Measurements from ENCODE around the gene CELF5. TPM values are rescaled to one million over a fixed set of nuclear protein-coding genes. Genes with fewer than 3 reads are reported as not detected.
A peak's percentile ranks its signal among the peaks of the same experiment; 100 is the strongest.

CELF5 gene
- total and polyA plus RNA-seq, 9 of the 15 experiments (the other 6 are each of a cell fraction or from before 2014, with no cell fraction given): 0.01 to 0.56 (median 0.22) TPM

GRCh38 chr19:3183721-3184641 is 40.5 kb upstream of the CELF5 start (continued):
- peak; percentile 75 for TF ChIP-seq ESRRA (IDR thresholded peaks at IDR 0.05; ENCODE audit: borderline replicate concordance, low read depth)
- TF ChIP-seq ZBTB49 (CRISPR knock-in tag; IDR thresholded peaks at IDR 0.05; ENCODE audit: borderline replicate concordance): no peak
- TF ChIP-seq, protein P1, sequence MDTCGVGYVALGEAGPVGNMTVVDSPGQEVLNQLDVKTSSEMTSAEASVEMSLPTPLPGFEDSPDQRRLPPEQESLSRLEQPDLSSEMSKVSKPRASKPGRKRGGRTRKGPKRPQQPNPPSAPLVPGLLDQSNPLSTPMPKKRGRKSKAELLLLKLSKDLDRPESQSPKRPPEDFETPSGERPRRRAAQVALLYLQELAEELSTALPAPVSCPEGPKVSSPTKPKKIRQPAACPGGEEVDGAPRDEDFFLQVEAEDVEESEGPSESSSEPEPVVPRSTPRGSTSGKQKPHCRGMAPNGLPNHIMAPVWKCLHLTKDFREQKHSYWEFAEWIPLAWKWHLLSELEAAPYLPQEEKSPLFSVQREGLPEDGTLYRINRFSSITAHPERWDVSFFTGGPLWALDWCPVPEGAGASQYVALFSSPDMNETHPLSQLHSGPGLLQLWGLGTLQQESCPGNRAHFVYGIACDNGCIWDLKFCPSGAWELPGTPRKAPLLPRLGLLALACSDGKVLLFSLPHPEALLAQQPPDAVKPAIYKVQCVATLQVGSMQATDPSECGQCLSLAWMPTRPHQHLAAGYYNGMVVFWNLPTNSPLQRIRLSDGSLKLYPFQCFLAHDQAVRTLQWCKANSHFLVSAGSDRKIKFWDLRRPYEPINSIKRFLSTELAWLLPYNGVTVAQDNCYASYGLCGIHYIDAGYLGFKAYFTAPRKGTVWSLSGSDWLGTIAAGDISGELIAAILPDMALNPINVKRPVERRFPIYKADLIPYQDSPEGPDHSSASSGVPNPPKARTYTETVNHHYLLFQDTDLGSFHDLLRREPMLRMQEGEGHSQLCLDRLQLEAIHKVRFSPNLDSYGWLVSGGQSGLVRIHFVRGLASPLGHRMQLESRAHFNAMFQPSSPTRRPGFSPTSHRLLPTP (IDR thresholded peaks at IDR 0.05; ENCODE audit: borderline replicate concordance, extremely low read depth, insufficient read length): peak; percentile 84
- no peak for TF ChIP-seq GABPA (tag; conservative IDR thresholded peaks at IDR 0.05; ENCODE audit: low read depth)
- no peak for TF ChIP-seq MECOM (CRISPR knock-in tag; IDR thresholded peaks at IDR 0.05)
- TF ChIP-seq SMARCA5 (IDR thresholded peaks at IDR 0.05): peak; percentile 100
- no peak for TF ChIP-seq SLC30A9 (CRISPR knock-in tag; IDR thresholded peaks at IDR 0.05)
- TF ChIP-seq ZNF668 (CRISPR knock-in tag; IDR thresholded peaks at IDR 0.05): no peak
- 0 out of 4 replicates have a peak, but pooled peaks of 1 of the 2 experiments have one; percentile 42 for TF ChIP-seq CSDE1 (IDR thresholded peaks at IDR 0.05)
- peak; percentile 58 for TF ChIP-seq BRD9 (IDR thresholded peaks at IDR 0.05; ENCODE audit: low read depth, partially characterized antibody)
- TF ChIP-seq TRIM24 (IDR thresholded peaks at IDR 0.05): peak; percentile 21 to 42; a peak in 2 of 4 replicates
- TF ChIP-seq FOXM1 (IDR thresholded peaks at IDR 0.05; ENCODE audit: low read depth): peak; percentile 82
- no peak for TF ChIP-seq FOXM1 (CRISPR knock-in tag; IDR thresholded peaks at IDR 0.05; ENCODE audit: low read depth)
- TF ChIP-seq ZKSCAN1 (IDR thresholded peaks at IDR 0.05; ENCODE audit: low read depth, low read length): peak; percentile 92
- TF ChIP-seq HOXB6 (CRISPR knock-in tag; IDR thresholded peaks at IDR 0.05; ENCODE audit: borderline replicate concordance): no peak
- TF ChIP-seq MCM3 (IDR thresholded peaks at IDR 0.05): no peak
- TF ChIP-seq ZFP30 (CRISPR knock-in tag; IDR thresholded peaks at IDR 0.05; ENCODE audit: borderline replicate concordance): no peak
- no peak for TF ChIP-seq ZNF239 (CRISPR knock-in tag; IDR thresholded peaks at IDR 0.05)
- TF ChIP-seq CHCHD3 (CRISPR knock-in tag; IDR thresholded peaks at IDR 0.05): no peak
- no peak for TF ChIP-seq PURB (CRISPR knock-in tag; IDR thresholded peaks at IDR 0.05; ENCODE audit: low read depth)
- peak; percentile 58; the same call in 1 of the 2 replicates for TF ChIP-seq ZNF3 (CRISPR knock-in tag; IDR thresholded peaks at IDR 0.05)
- no peak for TF ChIP-seq ILK (tag; IDR thresholded peaks at IDR 0.05; ENCODE audit: borderline replicate concordance, low read depth)
- TF ChIP-seq ZNF384 (IDR thresholded peaks at IDR 0.05; ENCODE audit: low read depth, low read length): no peak
- no peak for TF ChIP-seq KDM4B (IDR thresholded peaks at IDR 0.05; ENCODE audit: borderline replicate concordance in 2 of 2, low read depth in 1 of 2)

Measured in K562 (cell line).